Activated CD8-positive, alpha-beta memory T cell treated with anti-CD3 and anti-CD28 coated beads, Interleukin-2, amount 50 U/mL, for 48 hours (primary cell): ENCODE results near the gene NDUFV1.
"Not testable (repeated sequence)": the region's sequence is repeated elsewhere in the genome, so short reads cannot be mapped to it uniquely, and the experiment has no call there.

ENCODE experiments used
- DNase-seq: peaks from one replicate; pipeline ENCODE4 v3.0.0-alpha.2; 2020

The NDUFV1 gene

DNA sequence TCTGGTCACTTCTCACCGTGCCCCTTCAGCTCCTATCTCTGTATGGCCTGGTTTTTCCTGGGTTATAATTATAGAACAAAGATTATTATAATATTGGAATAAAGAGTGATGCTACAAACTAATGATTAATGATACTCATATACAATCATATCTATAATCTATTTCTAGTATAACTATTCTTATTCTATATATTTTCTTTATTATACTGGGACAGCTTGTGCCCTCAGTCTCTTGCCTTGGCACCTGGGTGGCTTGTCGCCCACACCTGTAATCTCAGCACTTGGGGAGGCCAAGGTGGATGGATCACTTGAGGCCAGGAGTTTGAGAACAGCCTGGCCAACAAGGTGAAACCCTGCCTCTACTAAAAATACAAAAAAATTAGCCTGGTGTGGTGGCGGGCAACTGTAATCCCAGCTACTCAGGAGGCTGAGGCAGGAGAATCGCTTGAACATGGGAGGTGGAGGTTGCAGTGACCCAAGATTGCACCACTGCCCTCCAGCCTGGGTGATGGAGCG is 53.0 kb downstream of the NDUFV1 start:
- not testable (repeated sequence) for DNase-seq

DNA sequence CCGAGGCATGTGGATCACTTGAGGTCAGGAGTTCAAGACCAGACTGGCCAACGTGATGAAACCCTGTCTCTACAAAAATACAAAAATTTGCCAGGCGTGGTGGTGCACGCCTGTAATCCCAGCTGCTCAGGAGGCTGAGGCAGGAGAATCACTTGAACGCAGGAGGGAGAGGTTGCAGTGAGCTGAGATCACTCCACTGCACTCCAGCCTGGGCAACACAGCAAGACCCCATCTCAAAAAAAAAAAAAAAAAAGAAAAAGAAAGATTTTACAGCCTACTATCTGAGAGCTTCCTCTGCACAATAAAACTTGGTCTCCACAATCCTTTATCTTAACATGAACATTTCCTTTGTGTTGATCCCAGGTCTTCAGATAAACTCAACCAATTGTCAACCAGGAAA is 54.0 kb downstream of the NDUFV1 start:
- DNase-seq = not testable (repeated sequence)
